Activated CD4-positive, alpha-beta T cell treated with anti-CD3 and anti-CD28 coated beads, Interleukin-2, amount 50 U/mL, for 16 hours (primary cell): ENCODE results near the gene NPEPL1.
"Not testable (repeated sequence)": the region's sequence is repeated elsewhere in the genome, so short reads cannot be mapped to it uniquely, and the experiment has no call there.

Source experiments
- DNase-seq: peaks from one replicate; pipeline ENCODE4 v3.0.0-alpha.2; 2020

NPEPL1 gene

DNA sequence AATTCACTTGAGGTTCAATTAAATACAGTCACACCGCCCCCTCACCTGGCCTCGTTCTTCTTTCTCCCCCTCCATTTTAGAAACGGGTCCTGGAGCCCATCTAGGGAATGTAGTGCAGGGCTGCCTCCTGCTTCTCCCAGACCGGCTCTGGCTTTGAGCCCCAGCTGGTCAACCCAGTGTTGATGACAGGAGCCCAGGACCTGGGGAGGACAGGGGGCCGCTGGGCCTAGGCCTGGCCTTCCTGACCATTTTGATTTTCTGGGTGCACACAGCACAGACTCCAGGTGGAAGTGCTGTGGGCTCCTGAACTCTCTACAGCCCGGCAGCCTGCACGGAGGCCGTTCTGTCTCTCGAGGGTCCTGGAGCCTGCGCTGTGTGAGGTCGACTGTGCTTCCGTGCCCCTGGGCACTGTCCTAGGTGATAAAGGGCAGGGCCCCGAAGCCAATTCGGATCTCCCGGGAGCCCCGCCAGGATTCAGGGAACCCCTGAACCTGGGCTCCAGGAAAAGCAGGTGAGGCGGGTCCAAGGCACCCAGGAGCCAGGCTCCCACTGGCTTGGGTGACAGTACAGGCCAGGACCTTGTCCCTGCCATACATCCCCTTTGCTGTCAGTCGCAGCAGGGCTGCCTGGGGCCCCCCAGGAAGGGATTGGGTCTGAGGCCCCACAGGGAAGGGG is 23.3 kb downstream of the NPEPL1 start:
- no peak for DNase-seq

- DNase-seq: no peak
These were observed 24.1 kb downstream of the NPEPL1 start for GRCh38 chr20:58716476-58717277.

DNA sequence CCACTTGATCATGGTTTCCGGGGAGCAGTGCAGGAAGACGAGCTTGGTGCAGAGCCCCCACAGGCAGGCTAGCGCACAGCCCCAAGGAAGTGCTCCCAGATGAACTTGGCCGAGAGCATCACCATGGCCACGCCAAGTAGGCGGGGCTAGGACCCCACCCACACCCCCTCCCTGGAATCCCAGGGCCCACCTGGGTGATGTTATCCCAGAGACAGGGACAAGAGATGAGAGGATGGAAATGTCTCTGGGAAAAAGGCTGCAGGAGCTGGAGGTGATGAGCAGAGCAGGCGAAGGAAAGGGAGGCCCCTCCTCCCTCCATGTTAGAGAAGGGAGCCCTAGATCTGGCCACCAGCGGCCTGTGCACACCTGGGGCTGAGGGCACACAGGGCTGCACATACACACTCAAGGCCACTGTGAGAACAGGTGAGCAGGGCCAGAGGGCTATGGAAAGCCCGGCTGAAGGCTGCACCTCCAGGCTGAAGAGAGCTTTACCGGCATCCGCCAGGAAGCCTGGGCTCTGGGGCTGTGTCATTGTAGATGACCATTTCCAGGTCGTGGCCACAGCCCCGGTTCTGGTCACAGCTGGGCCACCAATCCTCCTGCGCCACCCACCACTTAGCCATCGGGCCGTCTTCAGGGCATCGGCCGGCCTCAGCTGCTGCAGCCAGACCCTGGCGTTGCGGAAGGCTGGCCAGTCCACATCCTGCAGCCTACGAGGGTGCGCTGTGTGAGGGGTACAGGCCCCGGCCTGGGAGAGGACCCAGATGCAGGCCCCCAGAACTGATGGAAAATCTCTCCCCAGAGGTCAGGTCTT is 24.9 kb downstream of the NPEPL1 start:
- DNase-seq: no peak

- DNase-seq: no peak
These were observed 25.5 kb downstream of the NPEPL1 start for GRCh38 chr20:58718121-58718563.

GRCh38 chr20:58718729-58719128 is 26.1 kb downstream of the NPEPL1 start:
- DNase-seq: no peak

GRCh38 chr20:58719258-58719657 is 26.7 kb downstream of the NPEPL1 start:
- DNase-seq: no peak

GRCh38 chr20:58719971-58720371 is 27.4 kb downstream of the NPEPL1 start:
- no peak for DNase-seq

DNA sequence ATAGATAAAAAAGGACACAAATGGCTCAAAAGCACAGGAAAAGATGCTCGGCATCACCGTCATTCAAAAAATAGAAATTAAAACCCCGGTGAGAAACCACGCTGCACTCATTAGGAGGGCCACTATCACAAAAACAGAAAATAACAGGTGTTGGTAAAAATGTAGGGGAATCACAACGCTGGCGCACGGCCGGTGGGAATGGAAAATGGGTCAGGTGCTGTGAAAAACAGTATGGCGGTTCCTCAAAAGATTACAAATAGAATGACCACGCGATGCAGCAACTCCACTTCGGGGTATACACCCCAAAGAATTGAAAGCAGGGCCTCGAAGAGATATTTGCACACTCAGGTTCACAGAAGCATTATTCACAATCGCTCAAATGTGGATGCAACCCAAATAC is 28.3 kb downstream of the NPEPL1 start:
- DNase-seq: no peak

GRCh38 chr20:58721951-58722778 is 29.6 kb downstream of the NPEPL1 start:
- DNase-seq: no peak

GRCh38 chr20:58722877-58723627 is 30.5 kb downstream of the NPEPL1 start:
- DNase-seq: no peak

GRCh38 chr20:58723628-58723984 is 31.0 kb downstream of the NPEPL1 start:
- DNase-seq: no peak

DNA sequence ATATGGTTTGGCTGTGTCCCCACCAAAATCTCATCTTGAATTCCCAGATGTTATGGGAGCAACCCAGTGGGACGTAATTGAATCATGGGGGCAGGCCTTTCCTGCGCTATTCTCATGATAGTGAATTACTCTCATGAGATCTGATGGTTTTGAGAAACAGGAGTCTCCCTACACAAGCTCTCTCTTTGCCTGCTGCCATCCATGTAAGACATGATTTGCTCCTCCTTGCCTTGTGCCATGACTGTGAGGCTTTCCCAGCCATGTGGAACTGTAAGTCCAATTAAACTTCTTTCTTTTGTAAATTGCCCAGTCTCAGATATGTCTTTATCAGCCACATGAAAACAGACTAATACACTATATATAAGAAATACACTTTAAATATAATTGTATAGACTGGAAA is 33.6 kb downstream of the NPEPL1 start:
- DNase-seq: not testable (repeated sequence)

- DNase-seq: no peak
These were observed 38.6 kb downstream of the NPEPL1 start for GRCh38 chr20:58731192-58731591.

GRCh38 chr20:58737198-58737597 is 44.6 kb downstream of the NPEPL1 start:
- DNase-seq: no peak

- no peak for DNase-seq
These were observed 48.0 kb downstream of the NPEPL1 start for GRCh38 chr20:58740356-58741308.

DNA sequence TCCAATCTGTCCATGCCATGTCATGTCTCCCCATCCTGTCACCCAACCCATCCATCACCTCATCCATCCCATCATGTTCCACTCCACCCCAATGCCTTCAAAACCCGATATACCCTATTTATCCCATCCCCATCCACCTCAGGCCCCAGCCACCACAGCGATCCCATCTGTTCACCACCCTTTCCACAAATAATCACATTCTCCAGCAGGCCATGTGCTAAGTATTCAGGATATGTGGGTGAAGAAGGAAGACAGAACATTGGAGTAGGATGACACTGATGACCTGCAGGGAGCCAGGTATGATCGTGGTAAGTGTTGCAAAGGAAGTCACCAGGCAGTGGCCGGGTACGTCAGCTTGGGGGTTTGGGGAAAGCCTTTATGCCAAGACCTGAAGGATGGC is 48.8 kb downstream of the NPEPL1 start:
- no peak for DNase-seq

DNA sequence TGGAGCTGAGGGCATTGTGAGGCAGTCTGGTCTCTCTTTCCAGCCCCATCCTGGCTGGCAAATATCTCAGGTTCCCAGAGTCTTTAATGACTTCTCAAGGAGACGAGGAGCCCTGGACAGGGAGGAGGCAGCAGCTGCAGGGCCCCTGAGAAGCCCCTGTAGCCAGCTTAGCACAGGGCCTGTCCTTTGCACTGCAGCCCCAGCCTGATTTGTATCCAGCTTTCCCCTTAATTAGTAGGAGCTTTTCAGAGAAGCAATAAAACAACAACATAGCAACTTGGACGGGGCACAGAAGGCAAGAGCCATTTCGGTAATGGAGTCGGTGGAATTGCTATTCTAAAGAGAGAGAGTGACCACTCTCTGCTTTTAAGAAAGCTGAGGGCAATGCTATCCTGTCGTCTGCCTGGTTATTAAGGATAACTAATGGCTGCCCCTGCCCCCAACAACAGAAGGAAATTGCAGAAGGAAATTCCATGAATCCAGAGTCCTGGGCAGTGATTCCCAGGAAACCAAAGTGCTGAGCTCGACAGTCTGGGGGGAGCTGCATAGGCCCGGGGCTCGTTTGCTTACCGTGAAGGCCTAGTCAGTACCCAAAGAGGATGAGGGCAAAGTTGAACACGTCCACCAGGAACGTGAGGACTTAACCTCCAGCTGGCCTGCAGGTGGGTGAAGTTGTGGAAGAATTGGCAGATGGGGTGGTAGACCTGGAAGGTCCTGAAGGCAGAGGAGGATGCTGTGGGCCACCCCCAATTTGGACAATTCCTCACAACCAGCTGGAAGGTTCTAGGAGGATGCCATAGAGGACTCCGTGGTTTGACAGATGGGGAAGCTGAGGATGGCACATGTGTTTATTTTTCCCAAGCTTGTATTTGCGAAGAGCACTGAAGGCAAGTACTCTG is 50.3 kb downstream of the NPEPL1 start:
- no peak for DNase-seq

DNA sequence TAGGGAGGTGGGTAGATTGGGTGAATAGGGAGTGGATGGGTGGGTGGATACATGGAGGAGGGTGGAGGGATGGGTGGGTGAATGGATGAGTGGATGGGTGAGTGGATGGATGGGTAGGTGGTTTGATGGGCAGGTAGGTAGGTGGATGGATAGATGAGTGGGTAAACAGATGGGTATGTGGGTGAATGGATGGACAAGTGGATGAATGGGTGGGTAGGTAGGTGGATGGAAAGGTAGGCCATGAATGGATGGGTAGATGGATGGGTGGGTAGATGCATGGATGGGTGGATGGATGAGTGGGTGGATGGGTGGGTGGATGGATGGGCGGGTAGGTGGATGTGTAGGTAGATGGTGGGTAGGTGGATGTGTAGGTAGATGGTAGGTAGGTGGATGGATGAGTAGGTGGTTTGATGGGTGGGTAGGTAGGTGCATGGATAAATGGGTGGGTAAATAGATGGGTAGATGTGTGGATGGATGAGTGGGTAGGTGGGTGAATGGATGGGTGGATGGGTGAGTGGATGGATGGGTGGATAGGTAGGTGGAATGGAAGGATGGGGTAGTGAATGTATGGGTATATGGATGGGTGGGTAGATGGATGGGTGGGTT is 51.4 kb downstream of the NPEPL1 start:
- DNase-seq: no peak

DNA sequence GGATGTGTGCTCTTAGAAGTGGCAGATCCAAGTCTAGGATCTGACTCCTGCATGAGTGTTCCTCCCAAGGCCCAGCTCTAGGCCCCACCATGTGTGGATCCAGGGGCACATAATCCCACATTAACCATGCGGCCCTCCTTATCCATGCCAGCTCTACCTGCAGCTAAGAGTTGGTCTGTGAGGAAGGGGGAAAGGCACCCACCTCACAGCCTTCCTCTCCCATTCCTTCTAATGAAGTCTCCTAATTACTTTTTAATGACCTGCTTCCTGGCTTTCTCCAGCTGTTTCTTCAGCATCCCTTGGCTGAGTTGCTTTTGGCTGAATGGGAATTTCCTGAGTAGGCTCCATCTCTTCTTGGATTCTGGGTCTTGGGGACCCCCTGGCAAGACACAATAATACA is 52.2 kb downstream of the NPEPL1 start:
- DNase-seq: no peak
